Glutamatergic neuron (in vitro differentiated cells): ENCODE measurements around the gene TICAM1. TPM values are rescaled to one million over a fixed set of nuclear protein-coding genes. Genes with fewer than 3 reads are reported as not detected.
"Not testable (repeated sequence)": the region's sequence is repeated elsewhere in the genome, so short reads cannot be mapped to it uniquely, and the experiment has no call there.

Source experiments
- DNase-seq: peaks from one replicate; pipeline ENCODE4 v3.0.0; 2022
- H3K27ac Mint-ChIP-seq: one replicate; pipeline ENCODE4 v1.8.0; 2020; ENCODE audit warnings: mild to moderate bottlenecking, mixed read lengths, inconsistent platforms; ENCODE audit not compliant: unreplicated experiment
- H3K27me3 Mint-ChIP-seq: one replicate; pipeline ENCODE4 v1.8.0; 2020; ENCODE audit warnings: mild to moderate bottlenecking, moderate library complexity, mixed read lengths, inconsistent platforms; ENCODE audit not compliant: unreplicated experiment
- H3K36me3 Mint-ChIP-seq: one replicate; pipeline ENCODE4 v1.8.0; 2020; ENCODE audit warnings: mild to moderate bottlenecking, mixed read lengths, inconsistent platforms; ENCODE audit not compliant: unreplicated experiment
- H3K4me1 Mint-ChIP-seq: one replicate; pipeline ENCODE4 v1.8.0; 2020; ENCODE audit warnings: mild to moderate bottlenecking, low read depth, mixed read lengths, inconsistent platforms; ENCODE audit not compliant: unreplicated experiment
- H3K4me3 Mint-ChIP-seq: one replicate; pipeline ENCODE4 v1.8.0; 2020; ENCODE audit warnings: mild to moderate bottlenecking, mixed read lengths, inconsistent platforms; ENCODE audit not compliant: unreplicated experiment
- H3K9me3 Mint-ChIP-seq: one replicate; pipeline ENCODE4 v1.8.0; 2020; ENCODE audit warnings: mild to moderate bottlenecking, moderate library complexity, mixed read lengths, inconsistent platforms; ENCODE audit not compliant: unreplicated experiment
- total RNA-seq: library from RNA; stranded (reverse); fragmentation: NEBNext Ultra II Directional; extraction: Animal tissue kit (Norgen Biotek cat#: 25700); gene quantifications from one replicate; pipeline ENCODE4 v1.2.1, GENCODE V29; 2021; ENCODE audit not compliant: unreplicated experiment
- TF ChIP-seq, protein P1 (sequence below): fragments of 200-600 bp; sonication (generic); IDR thresholded peaks from one replicate; pipeline ENCODE4 v1.5.0; 2021; ENCODE audit not compliant: partially characterized antibody, unreplicated experiment

TICAM1 gene
- total RNA-seq, 1 donor from 2014 or later = not detected

DNA sequence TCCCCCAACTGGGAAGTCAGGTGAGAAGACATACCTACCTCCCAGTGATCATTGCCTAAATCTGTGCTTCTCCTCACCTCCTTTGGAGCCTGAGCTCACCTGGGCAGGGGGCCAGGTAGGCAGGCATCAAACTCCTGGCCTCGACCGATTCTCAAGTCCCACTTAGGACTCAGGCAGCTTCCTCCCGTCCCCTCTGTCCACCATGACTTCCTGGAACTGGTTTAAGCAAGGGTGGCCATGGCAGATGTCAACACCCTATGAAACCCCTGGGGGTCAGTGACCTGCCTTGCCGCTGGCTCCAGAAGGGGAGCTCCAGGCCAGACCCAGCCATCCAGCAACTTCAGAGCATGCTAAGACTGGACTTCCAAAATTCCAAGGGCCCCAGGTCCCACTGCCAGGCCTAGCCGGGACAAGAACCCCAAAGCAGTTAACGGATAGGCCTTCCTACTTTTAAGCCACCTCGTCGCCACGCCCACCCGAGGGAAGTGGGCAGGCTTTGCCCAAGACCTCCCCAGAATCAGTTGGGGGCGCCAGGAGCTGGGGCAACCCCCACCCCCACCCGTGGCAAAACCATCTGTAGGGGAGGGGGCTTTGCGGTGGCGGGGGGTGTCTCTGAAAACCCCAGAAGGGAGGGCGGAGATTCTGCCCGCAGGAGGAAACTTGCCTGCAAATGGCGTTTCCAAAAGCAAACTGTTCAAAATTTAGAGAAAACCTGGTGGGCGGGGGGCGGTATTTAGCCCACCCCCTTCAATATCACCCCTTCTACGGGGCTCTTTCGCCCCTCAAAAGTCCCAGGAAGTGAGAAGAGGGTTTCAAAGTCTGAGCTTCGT lies 35.3 kb upstream of the TICAM1 start:
- Mint-ChIP-seq H3K27ac (no peak overlapping the region), H3K4me3 (peak overlapping the region; percentile 61), H3K9me3 (peaks cover 2% of the 10 kb centered on the region), H3K4me1 (no peaks in the 10 kb centered on the region), H3K36me3 (no peaks in the 10 kb centered on the region), H3K27me3 (no peaks in the 10 kb centered on the region)
- DNase-seq = peak; percentile 40
- TF ChIP-seq, protein P1, sequence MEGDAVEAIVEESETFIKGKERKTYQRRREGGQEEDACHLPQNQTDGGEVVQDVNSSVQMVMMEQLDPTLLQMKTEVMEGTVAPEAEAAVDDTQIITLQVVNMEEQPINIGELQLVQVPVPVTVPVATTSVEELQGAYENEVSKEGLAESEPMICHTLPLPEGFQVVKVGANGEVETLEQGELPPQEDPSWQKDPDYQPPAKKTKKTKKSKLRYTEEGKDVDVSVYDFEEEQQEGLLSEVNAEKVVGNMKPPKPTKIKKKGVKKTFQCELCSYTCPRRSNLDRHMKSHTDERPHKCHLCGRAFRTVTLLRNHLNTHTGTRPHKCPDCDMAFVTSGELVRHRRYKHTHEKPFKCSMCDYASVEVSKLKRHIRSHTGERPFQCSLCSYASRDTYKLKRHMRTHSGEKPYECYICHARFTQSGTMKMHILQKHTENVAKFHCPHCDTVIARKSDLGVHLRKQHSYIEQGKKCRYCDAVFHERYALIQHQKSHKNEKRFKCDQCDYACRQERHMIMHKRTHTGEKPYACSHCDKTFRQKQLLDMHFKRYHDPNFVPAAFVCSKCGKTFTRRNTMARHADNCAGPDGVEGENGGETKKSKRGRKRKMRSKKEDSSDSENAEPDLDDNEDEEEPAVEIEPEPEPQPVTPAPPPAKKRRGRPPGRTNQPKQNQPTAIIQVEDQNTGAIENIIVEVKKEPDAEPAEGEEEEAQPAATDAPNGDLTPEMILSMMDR = no peak

DNA sequence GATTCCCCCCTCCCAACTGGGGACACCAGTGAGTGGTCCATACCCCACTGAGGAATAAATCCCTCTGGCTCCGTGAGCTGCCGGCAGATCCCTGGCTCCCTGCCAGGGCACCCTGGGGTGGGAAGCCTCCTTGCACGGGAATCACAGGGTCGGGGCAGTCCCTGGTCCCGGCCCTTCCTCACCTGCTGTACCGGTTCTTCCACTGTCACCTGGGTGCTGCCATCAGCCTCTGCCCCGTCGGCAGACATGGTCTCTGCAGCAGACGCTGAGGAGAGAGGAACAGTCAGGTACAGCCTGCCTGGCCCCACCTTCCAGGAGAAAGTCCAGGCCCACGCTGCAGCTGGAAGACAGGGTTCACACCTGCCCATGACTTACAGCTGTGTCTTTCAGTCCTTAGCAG lies 29.6 kb upstream of the TICAM1 start:
- H3K9me3 Mint-ChIP-seq = no peaks in the 10 kb centered on the region
- H3K27ac Mint-ChIP-seq = no peak overlapping the region

DNA sequence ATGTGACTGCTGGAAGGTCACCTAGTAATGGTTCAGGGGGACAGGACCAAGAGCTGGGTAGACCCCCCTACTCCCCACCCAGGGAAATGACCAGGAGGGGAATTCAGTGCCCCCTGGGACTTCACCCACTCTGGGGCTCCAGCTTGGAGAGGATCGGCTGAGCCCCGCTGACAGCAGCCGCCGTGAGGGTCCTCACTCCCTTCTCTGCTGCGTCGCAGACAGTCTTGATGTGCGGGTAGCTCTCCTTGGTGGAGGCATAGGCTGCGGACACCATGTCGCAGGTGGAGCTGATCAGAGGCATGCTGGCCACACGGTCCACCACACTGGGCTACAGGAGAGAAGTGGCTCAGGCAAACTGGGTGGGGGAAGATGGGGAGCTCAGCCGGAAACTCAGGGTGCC lies 28.2 kb upstream of the TICAM1 start:
- Mint-ChIP-seq H3K4me3 (no peak overlapping the region), H3K27me3 (no peaks in the 10 kb centered on the region), H3K27ac (no peak overlapping the region), H3K9me3 (no peaks in the 10 kb centered on the region), H3K4me1 (no peaks in the 10 kb centered on the region), H3K36me3 (no peaks in the 10 kb centered on the region)
- TF ChIP-seq, protein P1 = no peak
- DNase-seq = no peak

More for the DNA sequence above, 29.6 kb upstream of the TICAM1 start:
- Mint-ChIP-seq H3K36me3 (no peaks in the 10 kb centered on the region), H3K4me1 (no peaks in the 10 kb centered on the region), H3K27me3 (no peaks in the 10 kb centered on the region), H3K4me3 (no peak overlapping the region)
- no peak for DNase-seq
- TF ChIP-seq, protein P1 = no peak

DNA sequence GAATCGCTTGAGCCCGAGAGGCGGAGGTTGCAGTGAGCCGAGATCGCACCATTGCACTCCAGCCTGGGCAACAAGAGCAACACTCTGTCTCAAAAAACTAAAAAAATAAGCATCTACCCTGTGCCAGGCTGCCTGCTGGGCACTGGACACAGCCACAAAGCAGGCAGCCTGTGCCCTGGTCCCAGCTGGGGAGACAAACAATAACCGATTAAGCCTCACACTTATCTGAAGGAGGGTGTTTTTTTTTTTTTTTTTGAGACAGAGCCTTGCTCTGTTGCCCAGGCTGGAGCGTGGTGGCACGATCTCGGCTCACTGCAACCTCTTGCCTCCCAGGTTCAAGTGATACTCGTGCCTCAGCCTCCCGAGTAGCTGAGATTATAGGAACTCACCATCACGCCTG lies 25.0 kb upstream of the TICAM1 start:
- not testable (repeated sequence) for DNase-seq, H3K9me3 Mint-ChIP-seq, H3K4me1 Mint-ChIP-seq, H3K27me3 Mint-ChIP-seq, H3K4me3 Mint-ChIP-seq, H3K27ac Mint-ChIP-seq, H3K36me3 Mint-ChIP-seq

DNA sequence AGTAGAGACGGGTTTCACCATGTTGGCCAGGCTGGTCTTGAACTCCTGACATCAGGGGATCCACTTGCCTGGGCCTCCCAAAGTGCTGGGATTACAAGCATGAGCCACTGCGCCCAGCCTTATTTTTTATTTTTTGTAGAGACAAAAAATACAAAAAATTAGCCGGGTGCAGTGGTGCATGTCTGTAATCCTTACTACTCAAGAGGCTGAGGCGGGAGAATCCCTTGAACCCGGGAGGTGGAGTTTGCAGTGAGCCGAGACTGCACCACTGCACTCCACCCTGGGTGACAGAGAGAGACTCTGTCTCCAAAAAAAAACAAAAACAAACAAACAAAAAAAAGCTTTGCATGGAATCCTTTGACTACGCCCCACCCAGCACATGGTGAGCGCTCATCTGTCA lies 22.0 kb upstream of the TICAM1 start:
- not testable (repeated sequence) for H3K36me3 Mint-ChIP-seq, DNase-seq, H3K27me3 Mint-ChIP-seq, H3K27ac Mint-ChIP-seq, H3K4me3 Mint-ChIP-seq, H3K9me3 Mint-ChIP-seq, H3K4me1 Mint-ChIP-seq

DNA sequence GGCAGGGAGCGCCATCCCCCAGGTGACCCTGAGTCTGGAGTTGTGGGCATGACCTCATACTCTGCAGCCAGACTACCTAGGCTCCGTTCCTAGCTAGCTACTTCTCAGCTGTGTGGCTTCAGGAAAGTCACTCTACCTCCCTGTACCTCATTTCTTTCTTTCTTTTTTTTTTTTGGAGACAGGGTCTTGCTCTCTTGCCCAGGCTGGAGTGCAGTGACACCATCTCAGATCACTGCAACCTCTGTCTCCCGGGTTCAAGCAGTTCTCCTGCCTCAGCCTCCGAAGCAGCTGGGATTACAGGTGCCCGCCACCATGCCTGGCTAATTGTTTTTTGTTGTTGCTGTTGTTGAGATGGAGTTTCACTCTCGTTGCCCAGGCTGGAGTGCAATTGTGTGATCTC lies 21.0 kb upstream of the TICAM1 start:
- DNase-seq = no peak
- Mint-ChIP-seq H3K4me3 (no peak overlapping the region), H3K9me3 (peaks cover 2% of the 10 kb centered on the region), H3K4me1 (no peaks in the 10 kb centered on the region), H3K27ac (no peak overlapping the region), H3K27me3 (no peaks in the 10 kb centered on the region), H3K36me3 (no peaks in the 10 kb centered on the region)
- TF ChIP-seq, protein P1 = no peak
